Tibial artery (tissue), 4 donors: Measurements from ENCODE around the gene GRIA4.

Experiments used
- DNase-seq, 2 donors: peaks; one replicate each; pipeline ENCODE4 v3.0.0-alpha.2; 2019
- H3K27ac ChIP-seq, 2 donors: fragments of 200-600 bp; sonication (generic) in 1 of 2; 1 replicate in 1 of 2; 2 replicates in 1 of 2; pipeline ENCODE4 v1.5.1; 2018 to 2019; ENCODE audit warnings: mild to moderate bottlenecking in 1 of 2
- H3K27me3 ChIP-seq, 2 donors: fragments of 200-600 bp; sonication (generic) in 1 of 2; one replicate each; pipeline versions ENCODE4 v1.5.1 to v1.6.0; 2016 to 2019
- H3K36me3 ChIP-seq, 3 donors: fragments of 200-600 bp; sonication (generic) in 2 of 3; one replicate each; pipeline ENCODE4 v1.5.1; 2016 to 2019; ENCODE audit warnings: mild to moderate bottlenecking in 2 of 3
- H3K4me1 ChIP-seq, 4 donors: fragments of 200-600 bp; sonication (generic) in 2 of 4; 1 replicate in 3 of 4; 2 replicates in 1 of 4; pipeline ENCODE4 v1.5.1; 2016 to 2019
- H3K4me3 ChIP-seq, 2 donors: fragments of 200-600 bp; sonication (generic) in 1 of 2; 1 replicate in 1 of 2; 2 replicates in 1 of 2; pipeline ENCODE4 v1.5.1; 2018 to 2019; ENCODE audit warnings: mild to moderate bottlenecking in 2 of 2
- H3K9me3 ChIP-seq, 3 donors: fragments of 200-600 bp; sonication (generic) in 1 of 3; one replicate each; pipeline ENCODE4 v1.5.1; 2016 to 2019
- intact Hi-C: fragments of 100-400 bp; cut with DNase I; formaldehyde crosslinking; loops from one replicate; pipeline ENCODE4 v1.15.0; 2023; ENCODE audit warnings: low total_unique reads
- TF ChIP-seq, protein P1 (sequence below), 2 experiments: fragments of 200-600 bp in 1 of 2; fragments of 450-650 bp in 1 of 2; IDR thresholded peaks; one replicate each; pipeline ENCODE4 v1.5.1; 2017 to 2019; ENCODE audit warnings: antibody characterized with exemption in 2 of 2, mild to moderate bottlenecking in 1 of 2, moderate library complexity in 1 of 2

Gene GRIA4

DNA sequence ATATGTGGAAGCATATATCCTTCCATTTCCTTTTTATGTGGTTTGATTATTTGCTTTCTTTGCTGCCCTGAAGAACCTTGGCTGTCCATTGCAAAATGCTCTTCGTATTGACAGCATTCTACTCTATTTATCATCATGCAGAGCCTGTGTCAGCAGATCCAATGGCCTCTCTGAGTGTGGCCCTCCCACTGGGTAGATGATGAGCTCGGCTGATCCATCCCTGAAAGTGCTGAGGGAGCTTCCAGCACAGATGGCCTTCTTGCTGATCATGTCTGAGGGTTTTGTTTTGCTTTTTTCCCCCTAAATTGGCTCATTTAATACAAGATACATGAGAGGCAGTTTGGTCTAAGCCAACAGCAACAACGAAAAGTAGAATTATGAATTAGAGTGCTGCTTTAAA, 181.0 kb downstream of the GRIA4 start:
- DNase-seq, result no peak
- TF ChIP-seq, protein P1, sequence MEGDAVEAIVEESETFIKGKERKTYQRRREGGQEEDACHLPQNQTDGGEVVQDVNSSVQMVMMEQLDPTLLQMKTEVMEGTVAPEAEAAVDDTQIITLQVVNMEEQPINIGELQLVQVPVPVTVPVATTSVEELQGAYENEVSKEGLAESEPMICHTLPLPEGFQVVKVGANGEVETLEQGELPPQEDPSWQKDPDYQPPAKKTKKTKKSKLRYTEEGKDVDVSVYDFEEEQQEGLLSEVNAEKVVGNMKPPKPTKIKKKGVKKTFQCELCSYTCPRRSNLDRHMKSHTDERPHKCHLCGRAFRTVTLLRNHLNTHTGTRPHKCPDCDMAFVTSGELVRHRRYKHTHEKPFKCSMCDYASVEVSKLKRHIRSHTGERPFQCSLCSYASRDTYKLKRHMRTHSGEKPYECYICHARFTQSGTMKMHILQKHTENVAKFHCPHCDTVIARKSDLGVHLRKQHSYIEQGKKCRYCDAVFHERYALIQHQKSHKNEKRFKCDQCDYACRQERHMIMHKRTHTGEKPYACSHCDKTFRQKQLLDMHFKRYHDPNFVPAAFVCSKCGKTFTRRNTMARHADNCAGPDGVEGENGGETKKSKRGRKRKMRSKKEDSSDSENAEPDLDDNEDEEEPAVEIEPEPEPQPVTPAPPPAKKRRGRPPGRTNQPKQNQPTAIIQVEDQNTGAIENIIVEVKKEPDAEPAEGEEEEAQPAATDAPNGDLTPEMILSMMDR (IDR thresholded peaks at IDR 0.05), result no peak
- no peaks in the 10 kb centered on the region for H3K4me1 ChIP-seq
- no peak overlapping the region for H3K27ac ChIP-seq
- H3K36me3 ChIP-seq, result no peaks in the 10 kb centered on the region
- intact Hi-C loops, result no loop called here
- H3K27me3 ChIP-seq, result no peaks in the 10 kb centered on the region
- H3K9me3 ChIP-seq, result no peaks in the 10 kb centered on the region
- H3K4me3 ChIP-seq, result no peak overlapping the region

DNA sequence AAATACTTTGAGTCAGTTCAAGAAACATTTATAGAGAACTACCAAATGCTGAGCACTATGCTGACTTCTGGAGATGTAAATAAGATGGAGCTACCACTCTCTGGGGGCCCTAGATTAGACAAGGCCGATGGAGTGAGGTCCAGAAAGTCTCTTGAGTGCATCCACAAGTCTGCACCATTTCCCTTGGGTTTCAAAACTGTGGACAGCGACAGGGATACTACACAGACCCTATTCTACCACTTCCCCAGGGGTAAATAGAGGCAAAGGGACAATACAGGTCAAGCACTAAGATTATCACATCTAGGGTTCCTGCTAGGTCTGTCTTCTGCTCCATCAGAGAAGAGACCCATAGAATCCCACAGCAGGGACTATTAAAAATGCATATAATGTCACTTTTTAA, 183.2 kb downstream of the GRIA4 start:
- Histone ChIP-seq H3K36me3 (no peaks in the 10 kb centered on the region), H3K27ac (no peak overlapping the region), H3K27me3 (no peaks in the 10 kb centered on the region), H3K4me3 (no peak overlapping the region), H3K4me1 (no peaks in the 10 kb centered on the region), H3K9me3 (no peaks in the 10 kb centered on the region)
- no peak for DNase-seq
- intact Hi-C loops, result no loop called here
- TF ChIP-seq, protein P1 (IDR thresholded peaks at IDR 0.05), result no peak

DNA sequence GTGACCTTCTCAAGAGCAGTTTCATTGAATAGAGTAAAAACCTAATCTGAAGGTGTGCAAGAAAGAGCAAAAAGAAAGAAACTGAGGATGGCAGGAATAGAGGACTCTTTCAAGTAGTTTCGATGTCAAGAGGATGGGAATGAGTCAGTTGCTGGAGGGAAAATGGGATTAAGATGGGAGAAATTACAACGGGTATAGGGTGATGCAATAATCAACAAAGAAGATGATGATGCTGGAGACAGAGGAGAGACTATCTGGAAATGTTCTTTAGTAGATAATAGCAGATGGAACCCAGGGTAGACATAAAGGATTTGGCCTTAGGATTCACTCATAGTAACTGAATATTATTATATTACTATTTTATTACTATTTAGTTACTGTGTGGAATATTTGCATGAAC, 189.4 kb downstream of the GRIA4 start:
- H3K36me3 ChIP-seq, result no peaks in the 10 kb centered on the region
- no peaks in the 10 kb centered on the region for H3K4me1 ChIP-seq
- no peak overlapping the region for H3K4me3 ChIP-seq
- intact Hi-C loops, result no loop called here
- H3K27ac ChIP-seq, result no peak overlapping the region
- H3K27me3 ChIP-seq, result no peaks in the 10 kb centered on the region
- no peaks in the 10 kb centered on the region for H3K9me3 ChIP-seq
- DNase-seq, result no peak
- TF ChIP-seq, protein P1 (IDR thresholded peaks at IDR 0.05), result no peak

DNA sequence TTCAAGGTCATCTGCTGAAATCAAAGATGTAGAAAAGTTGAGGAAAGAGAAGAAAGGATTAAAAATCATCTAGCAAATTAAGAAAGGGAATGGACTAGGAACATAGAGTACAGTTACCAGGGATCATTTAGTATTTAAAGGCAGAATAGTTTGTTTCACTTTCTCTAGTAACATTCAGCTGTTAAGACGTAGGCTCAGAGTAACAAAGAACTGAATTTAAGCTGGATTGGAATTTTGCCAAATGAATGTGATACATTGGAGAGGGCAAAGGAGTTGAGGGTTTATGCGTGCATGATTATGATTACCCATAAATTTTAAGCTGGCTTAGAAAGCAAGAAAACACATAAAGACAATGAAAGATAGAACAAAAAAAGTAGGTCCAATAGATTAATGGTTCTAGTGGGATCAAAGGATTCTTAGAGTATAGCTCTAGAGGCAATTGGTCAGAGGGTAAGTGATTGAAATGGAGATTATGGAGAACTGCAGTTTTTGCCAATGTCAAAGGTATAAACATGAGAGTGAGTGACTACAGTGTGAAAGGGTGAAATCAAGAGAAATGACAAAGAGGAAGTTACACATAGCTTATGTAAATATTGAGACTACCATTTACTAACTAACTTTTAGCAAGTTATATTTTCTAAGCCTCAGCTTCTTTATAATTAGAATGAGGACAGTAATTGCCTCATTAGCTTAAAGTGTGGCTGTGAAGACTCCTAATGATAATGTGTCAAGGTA, 190.0 kb downstream of the GRIA4 start:
- intact Hi-C loops, result no loop called here
- Histone ChIP-seq H3K4me1 (no peaks in the 10 kb centered on the region), H3K4me3 (no peak overlapping the region), H3K27me3 (no peaks in the 10 kb centered on the region), H3K36me3 (no peaks in the 10 kb centered on the region), H3K9me3 (no peaks in the 10 kb centered on the region), H3K27ac (no peak overlapping the region)
- TF ChIP-seq, protein P1 (IDR thresholded peaks at IDR 0.05), result no peak
- no peak for DNase-seq

DNA sequence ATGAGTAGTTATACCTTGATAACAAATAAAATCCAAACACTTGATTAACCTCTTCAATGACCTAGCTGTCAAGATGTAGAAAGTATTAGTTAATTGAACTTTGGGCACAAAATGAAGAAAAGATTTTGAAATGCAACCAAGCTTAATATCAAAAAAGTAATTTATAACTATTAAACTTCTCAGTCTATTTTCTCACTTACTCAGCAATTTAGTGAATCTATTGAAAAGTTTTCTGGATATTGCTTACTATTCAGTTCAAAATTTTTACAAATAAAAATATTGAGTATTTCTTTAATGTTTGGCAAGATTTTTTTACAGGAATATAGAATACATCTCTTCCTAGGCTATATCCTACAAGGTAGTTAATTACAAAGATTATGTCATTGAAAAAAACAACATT, 192.5 kb downstream of the GRIA4 start:
- Histone ChIP-seq H3K36me3 (no peaks in the 10 kb centered on the region), H3K4me1 (no peaks in the 10 kb centered on the region), H3K9me3 (no peaks in the 10 kb centered on the region), H3K27me3 (no peaks in the 10 kb centered on the region), H3K27ac (no peak overlapping the region), H3K4me3 (no peak overlapping the region)
- intact Hi-C loops, result no loop called here
- TF ChIP-seq, protein P1 (IDR thresholded peaks at IDR 0.05), result no peak
- no peak for DNase-seq

DNA sequence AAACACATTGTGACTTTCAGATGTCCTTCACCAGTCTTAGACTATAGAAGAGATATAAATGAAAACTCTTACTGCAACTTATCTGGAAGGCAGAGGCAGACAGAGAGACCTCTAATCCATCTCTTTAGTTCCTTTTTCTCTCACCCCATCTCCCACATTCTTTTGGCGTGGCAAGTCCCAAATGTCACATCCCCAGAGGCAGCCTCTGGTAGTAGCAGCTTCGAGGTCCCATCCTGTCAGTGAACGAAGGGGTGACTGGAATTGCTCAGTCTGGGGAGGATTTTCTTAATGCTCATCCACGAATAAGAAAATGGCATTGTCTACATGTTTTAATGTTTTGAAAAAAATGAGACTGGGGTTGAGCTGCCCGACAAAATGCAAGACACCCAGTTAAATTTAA, 201.4 kb downstream of the GRIA4 start:
- TF ChIP-seq, protein P1 (IDR thresholded peaks at IDR 0.05), result no peak
- intact Hi-C loops, result no loop called here
- H3K36me3 ChIP-seq, result no peaks in the 10 kb centered on the region
- H3K9me3 ChIP-seq, result no peaks in the 10 kb centered on the region
- no peak for DNase-seq
- H3K4me1 ChIP-seq, result no peaks in the 10 kb centered on the region
- no peak overlapping the region for H3K27ac ChIP-seq
- no peak overlapping the region for H3K4me3 ChIP-seq
- no peaks in the 10 kb centered on the region for H3K27me3 ChIP-seq
